T-helper 1 cell treated with Interleukin-12 subunit alpha and Interleukin-12 subunit beta and Interleukin-4 antibody, amounts not matched to agents 30 ng/mL and 1 ng/mL, for 36 hours (primary cell): ENCODE data around the gene RAB5IF. TPM values are rescaled to one million over a fixed set of nuclear protein-coding genes. Genes with fewer than 3 reads are reported as not detected.

Source experiments
- intact Hi-C: fragments of 100-400 bp; cut with micrococcal nuclease; formaldehyde crosslinking; loops from one replicate; pipeline ENCODE4 v1.15.1; 2024
- total RNA-seq: library from RNA; stranded (reverse); gene quantifications from 2 replicates; pipeline ENCODE4 v1.2.3, GENCODE V29; 2022

Gene RAB5IF
- total RNA-seq, 1 donor from 2014 or later = 110 TPM

DNA sequence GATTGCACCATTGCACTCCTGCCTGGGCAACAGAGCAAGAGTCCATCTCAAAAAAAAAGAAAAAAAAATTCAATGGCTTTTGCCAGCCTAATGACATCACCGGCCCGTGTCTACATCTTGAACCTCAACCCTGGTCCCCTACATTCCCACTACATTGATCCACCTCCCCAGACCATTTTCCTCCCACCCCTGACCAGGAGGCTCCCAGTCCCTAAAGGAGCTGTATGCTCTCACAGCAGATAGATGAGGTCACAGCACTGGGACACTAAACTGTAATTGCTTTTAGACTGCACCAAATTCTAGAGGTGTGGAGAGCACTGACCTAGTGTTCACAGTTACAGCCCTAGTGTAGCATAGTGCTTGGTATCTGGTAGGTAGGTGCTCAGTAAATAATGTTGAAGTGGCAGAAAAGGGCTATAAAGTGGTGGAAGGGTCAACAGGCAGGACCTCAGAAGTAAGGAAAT, 21.5 kb upstream of the RAB5IF start:
- intact Hi-C loops = no loop called here

DNA sequence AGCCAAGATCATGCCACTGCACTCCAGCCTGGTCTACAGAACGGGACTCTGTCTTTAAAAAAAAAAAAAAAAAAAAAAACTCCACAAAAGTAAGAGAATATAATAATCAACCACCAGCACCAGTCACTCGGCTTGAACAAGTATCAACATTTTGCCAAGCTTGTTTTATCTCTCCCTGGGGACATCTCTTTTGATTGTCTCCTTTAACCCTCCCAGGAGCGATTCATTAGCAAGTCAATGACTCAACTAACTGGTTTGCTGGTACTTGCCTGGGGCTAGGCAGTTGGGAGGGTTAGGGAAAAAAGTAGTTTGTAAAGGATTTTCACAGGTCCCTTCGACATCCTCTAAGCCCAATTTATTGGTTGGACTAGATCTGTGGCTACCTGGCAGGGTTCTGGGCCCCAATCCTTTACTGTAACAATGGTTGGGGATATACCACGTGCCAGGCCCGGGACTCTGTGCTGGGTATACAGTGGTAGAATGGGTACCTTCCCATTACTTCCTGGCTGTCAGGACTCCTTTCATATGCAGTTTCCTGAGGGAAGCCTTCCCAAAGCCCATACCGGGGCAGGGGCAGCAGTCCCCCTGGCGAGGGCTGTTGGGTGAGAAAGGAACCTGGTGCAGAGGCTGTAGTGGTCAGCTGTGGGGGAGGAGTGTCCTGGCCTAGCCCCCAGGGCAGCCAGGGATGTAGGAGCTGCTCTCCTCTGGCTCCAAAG, 20.0 kb upstream of the RAB5IF start:
- intact Hi-C loops = no loop called here

DNA sequence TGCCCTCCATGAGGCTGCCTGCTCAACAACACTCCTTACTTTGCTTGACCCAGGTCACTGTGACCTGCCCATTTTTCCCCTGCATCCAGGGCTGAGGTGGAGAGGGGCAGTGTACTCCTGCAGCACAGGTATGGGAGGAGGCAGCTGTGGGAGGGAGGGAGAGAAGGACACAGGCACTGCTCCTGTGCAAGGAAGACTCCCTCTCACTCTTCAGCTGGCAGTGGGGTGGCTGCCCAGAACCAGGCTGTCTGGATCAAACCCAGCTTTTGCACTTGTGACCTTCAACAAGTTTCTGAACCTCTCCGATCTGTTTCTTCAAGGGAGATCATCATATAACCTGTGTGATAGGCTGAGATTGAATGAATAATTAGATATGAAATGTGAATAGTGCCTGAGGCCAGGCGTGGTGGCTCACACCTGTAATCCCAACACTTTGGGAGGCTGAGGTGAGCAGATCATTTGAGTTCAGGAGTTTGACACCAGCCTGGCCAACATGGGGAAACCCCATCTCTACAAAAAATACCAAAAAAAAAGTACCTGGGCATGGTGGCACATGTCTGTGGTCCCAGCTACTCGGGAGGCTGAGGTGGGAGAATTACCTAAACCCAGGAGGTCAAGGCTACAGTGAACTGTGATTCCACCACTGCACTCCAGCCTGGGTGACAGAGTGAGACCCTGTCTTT, 18.1 kb upstream of the RAB5IF start:
- intact Hi-C loops = no loop called here

DNA sequence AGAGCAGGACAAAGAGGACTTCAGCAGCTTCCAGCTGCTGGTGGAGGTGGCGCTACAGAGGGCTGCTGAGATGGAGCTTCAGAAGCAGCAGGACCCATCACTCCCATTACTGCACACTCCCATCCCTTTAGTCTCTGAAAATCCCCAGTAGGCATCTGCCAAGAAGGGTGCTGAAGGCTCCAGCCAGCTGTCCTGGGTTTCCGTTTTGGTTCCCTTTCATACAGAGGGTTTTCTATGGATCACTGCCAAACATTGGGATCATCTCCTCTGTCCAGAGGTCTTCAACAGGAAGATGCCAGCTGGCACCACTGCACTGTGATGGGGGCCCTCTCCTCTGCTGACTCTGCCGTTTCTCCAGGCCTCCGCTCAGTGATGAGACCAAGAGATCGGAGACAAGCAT, 14.3 kb upstream of the RAB5IF start:
- intact Hi-C loops = no loop called here

DNA sequence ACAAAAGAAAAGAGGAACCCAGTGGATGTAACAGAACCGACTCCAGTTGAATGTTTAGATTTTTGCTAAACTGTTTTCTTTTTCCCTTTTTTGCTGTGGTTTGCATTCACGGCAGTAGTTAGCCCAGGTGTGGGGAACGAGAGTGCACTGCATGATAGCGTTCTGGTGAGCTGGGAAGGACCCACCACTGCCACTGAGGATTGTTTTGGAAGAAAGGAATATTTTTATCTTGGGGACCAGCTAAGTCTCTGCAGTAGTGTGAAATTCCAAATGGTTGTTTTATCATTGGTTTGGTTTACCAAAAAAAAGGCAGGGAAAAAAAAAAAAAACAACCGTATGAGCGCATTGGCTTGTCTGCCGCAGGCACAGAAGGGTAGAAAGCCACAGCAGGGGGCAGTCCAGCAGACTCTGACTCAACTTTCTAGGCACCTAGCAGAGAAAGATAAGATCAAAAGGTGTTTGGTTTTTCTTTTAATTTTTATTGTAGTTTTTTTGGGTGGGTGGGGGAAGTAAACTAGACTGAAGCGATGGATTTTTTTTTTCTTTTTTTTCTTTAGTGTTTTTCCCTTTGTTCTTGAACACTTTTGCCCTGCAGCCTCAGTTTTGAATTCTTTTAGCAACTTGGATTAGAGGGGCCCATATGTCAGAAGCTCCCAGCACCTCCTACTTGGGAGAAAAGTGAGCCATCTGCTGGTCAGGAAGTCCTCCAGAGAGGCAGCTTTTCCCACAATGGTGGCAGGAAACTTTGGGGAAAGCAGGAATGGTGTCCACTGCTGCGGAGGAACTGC, 13.5 kb upstream of the RAB5IF start:
- intact Hi-C loops = no loop called here

DNA sequence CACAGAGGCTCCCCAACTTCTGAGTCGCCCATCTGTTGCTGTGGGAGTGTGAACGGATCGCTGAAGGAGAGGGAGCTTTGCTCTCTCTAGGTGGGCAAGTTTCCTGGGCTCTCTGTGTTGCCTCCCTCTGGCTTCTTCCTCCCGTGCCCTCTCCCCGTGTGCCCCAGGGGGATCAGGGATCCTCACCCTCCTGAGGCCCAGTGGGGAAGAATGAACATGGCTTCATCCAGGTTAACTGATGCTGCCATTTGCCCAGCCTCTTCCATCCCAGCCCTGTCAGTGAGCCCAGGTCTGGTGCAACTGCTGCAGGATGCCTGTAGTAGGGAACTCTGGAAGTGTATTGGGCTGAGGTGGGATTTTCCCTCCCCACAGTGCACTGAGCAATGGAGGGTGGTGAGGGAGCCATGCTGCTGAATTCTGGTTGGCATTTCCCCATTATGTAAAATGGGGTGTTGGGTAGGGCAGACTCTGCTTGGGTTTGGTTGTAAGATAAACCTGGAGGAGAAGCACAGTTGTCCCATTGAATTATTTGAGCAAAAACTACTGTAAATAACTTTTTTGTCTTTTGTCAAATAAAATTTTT, 12.1 kb upstream of the RAB5IF start:
- intact Hi-C loops = no loop called here

DNA sequence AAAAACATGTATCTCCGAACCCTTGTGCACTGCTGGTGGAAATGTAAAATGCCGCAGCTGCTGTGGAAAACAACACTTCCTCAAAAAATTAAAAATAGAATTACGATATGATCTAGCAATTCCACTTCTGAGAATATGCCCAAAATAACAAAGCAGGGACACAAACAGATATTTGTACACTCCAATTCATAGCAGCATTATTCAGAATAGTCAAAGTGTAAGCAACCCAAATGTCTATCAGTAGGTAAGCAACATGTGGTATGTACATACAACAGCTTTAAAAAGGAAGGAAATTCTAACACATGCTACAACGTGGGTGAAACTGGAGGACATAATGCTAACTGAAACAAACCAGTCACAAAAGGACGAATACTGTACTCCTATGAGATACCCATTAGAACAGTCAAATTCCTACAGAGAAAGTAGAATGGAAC, 5.7 kb upstream of the RAB5IF start:
- intact Hi-C loops = no loop called here

DNA sequence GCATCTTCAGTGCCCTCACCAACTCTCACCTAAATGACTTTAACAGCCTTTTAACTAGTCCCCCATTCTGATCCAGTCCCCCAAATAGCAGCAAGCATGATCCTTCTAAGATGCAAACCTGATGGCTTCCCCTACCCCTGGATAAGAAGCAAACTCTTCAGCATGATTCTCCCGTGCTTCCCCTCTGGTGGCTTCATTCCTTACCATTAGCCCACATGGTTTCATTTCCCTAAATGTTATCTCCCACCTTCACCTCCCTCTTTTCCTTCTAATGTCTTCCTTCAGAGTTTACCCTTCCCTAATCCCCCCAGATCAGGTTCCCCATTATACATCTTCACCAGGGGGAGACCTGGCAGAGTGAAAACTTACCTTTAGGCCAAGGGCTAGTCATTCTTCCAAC, 4.0 kb upstream of the RAB5IF start:
- intact Hi-C loops = no loop called here

DNA sequence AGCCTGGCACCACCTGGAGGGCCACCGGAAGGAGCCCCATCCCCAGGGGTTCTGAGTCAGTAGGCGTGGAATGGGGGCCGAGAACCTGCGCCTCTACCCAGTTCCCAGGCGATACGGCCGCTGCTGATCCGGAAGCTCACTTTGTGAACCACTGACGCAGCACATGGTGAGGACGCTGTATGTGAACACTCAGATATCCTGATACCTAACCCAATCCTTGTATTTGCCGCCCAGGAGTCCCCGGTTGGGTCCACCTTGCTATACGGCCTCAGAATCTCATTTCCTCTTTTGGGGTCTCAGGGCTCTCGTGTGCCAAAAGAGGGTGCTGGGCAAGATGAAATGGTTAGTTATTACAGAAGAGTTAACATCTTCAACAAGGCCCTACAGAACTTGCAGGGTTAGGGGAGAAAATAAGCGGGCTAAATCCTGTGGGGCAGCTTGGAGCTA, 604 bp upstream of the RAB5IF start:
- intact Hi-C loops = loop anchor here (1.0 to 5.0 kb wide), 9 partner anchors 10 to 988 kb away; partner anchors contain the start of genes DSN1, NDRG3, SPAG4 and TGIF2

DNA sequence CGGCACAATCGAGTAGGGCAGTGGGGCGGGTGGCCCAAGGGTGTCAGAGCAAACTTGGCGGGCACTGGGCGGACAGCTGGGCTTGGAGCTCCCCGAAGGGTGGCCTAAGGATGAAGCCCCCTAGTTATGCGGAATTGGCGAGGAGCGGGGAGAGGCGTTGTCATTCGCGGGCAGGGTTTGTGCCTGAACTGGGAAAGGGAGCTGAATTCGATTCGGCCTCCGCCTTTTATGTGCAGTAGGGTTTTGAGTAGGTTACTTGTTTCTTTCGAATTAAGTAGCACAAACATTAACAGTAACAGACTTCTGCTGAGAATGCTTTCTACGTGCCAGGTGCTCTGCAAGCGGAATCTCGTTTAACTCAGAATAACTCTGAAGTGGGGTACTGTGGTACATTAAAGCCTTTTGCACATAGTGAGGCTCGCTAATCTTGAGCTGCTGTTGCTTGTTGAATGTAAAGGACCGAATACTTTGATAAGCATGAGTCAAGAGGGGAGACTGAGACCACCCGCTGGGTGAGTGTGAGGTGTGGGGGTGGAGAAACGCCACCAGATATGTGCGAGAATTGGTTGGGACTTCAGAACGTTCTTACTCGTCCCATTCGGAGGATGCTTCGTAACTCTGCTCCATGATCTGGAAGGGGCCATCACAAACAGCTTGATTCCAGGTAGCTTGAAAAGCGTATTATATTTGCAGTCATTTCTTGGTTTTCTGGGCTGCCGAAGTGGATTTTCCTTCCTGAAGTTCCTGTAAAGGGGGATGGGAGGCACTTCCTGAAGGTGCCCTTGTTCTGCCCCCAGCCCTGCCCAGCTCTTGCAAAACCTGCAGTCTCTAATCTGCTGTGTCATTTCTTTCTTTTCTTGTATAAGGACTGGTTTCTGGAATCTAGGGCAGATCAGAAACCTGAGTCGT, 833 bp downstream of the RAB5IF start:
- intact Hi-C loops = loop anchor here (2.0 to 5.0 kb wide), 2 partner anchors 228 to 989 kb away; partner anchors contain the start of gene SPAG4

DNA sequence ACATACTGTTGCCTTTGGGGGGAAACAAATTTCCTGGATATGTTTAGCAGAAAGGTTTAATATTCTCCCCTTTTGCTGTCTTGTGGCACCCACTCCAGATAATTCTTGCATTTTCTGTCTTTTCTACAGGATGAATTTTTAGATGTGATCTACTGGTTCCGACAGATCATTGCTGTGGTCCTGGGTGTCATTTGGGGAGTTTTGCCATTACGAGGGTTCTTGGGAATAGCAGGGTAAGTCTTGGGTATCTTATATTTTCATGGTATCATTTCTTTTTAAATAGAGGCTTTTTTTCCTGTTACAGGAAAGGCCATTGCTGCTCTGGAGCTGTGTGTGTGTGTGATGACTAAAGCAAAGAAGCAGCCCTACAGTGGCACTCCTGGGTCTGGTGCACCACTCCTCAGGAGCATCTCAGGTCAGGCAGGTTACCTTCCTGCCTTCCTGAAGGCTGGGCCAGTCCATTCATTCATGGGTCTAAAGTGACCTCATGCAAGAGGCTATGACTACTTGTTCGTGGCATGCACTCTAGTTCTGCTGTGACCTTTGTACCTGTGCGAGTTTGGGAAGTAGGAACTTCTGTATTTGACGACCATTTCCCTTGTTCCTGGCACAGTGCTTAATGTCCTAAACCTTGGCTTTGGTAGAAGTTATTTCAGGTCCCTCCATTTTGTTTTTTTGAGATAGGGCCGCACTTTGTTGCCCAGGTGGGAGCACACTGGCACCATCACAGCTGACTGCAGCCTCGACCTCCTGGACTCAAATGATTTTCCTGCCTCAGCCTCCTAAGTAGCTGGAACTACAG, 2.2 kb downstream of the RAB5IF start:
- intact Hi-C loops = loop anchor here (2.0 to 5.0 kb wide), 2 partner anchors 227 to 990 kb away; partner anchors contain the start of gene SPAG4

DNA sequence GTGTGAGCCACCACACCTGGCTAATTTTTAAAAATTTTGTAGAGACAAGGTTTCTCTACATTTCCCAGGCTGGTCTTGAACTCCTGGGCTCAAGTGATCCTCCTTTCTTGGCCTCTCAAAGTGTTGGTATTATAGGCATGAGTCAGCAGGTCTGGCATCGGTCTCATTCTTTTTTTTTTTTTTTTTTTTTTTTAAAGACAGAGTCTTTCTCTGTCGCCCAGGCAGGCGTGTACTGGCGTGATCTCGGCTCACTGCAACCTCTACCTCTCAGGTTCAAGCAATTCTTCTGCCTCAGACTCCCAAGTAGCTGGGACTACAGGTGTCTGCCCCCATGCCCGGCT, 2.8 kb downstream of the RAB5IF start:
- intact Hi-C loops = loop anchor here (5.0 kb wide), 1 partner anchor 991 kb away; the partner anchor contains the start of gene SPAG4

DNA sequence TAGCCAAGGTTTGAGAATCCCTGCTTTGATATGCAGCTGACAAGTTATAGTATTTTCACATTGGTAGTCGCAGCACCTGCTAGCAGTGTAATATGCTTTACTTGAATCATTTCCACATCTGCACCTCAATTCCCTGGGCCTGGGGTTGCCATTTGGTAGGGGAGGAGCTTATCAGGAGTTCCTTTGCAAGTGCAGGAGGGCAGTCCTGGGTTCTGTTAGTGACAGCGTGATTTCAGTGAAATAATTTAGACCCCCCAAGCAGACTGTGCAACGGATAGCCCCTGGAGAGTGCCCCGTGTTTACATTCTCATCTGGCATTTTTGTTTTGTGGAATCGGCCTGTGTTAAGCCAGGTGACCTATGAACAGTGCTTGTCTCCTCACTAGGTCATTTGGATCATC, 6.0 kb downstream of the RAB5IF start:
- intact Hi-C loops = loop anchor here (1.0 to 2.0 kb wide), 4 partner anchors 33 to 276 kb away; no protein-coding TSS in a partner anchor

DNA sequence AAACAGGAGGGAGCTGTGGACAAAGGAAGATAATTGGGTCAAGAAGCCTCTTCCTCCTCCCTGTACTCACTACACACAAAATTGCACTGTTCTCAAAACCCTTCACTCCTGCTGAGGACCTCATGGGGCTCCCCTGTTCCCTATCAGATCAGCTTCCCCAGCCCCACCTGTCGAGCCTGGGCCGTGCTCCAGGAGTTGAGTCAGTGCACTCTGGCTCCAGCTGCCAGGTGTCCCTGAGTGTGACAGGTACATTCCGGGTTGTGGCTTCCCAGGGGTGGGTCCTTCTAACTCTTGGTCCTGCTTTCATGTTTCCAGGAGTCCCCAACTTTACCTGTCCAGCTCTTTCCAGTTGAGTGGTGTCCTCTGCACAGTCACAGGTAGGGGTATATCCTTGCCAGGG, 8.4 kb downstream of the RAB5IF start:
- intact Hi-C loops = loop anchor here (2.0 kb wide), 1 partner anchor 31 kb away; no protein-coding TSS in a partner anchor

DNA sequence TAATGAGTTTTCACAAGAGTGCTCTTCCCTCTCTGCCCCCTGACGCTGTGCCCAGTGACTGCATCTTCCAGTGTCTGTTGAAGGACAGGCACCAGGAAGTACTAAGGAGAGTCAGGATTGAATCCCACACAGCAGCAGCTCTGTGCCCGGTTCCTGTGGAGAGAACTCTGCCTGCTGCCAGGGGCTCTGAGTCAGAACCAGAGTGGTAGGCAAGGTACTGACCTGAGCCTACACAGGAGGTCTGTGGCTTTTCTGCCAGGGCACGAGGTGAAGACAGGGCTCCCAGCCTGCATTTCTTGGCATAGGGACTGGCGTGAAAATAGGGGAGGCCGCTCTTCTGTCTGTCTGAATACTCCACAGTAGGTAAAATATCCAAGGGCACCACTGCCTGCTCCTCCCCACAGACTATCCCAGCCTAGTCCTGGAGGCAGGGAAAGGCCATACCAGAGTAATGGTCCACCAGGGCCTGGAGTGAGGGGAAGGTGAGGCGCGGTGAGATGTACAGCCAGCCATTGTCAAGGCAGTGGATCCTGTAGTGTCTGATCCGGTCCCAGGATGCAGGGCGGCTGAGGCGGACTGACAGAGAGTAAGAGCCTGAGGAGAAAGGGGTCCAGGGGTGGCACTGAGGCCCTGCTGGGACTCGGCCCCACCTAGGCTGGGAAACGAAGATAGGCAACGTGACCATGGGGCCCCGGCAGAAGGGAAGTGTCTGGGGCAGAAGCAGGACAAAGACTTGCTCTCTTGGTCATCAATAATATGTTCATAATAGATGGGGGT, 9.4 kb downstream of the RAB5IF start:
- intact Hi-C loops = no loop called here

DNA sequence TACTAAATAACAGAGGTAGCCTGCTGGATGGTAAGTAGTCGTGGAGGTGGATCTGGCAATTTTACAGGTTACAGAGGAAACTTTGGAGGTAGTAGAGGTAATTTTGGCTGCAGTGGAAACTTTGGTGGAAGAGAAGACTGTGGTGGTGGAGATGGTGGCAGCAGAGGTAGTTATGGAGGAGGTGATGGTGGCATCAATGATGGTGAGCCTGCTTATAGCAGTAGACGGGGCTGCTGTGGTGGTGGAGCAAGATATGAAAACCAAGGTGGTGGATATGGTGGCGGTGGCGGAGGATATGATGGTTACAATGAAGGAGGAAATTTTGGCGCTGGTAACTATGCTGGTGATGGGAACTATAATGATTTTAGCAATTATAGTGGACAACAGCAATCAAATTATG, 15.3 kb downstream of the RAB5IF start:
- intact Hi-C loops = no loop called here

DNA sequence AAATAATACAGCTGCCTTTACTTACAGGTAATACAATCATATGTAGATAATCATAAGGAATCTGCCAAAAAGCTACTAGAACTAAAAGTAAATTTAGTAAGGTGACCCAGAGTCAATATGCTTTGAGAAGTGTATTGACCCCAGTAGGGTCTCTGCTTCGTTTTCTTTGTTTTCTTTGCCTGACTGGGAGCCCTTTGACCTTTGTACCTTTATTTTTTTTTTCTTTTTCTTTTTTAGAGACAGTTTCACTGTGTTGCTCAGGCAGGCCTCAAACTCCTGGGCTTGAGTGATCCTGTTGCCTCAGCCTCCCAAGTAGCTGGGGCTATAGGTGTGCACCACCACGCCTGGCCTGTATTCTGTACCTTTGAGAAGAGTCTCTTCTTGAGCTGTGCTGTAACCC, 17.9 kb downstream of the RAB5IF start:
- intact Hi-C loops = no loop called here

DNA sequence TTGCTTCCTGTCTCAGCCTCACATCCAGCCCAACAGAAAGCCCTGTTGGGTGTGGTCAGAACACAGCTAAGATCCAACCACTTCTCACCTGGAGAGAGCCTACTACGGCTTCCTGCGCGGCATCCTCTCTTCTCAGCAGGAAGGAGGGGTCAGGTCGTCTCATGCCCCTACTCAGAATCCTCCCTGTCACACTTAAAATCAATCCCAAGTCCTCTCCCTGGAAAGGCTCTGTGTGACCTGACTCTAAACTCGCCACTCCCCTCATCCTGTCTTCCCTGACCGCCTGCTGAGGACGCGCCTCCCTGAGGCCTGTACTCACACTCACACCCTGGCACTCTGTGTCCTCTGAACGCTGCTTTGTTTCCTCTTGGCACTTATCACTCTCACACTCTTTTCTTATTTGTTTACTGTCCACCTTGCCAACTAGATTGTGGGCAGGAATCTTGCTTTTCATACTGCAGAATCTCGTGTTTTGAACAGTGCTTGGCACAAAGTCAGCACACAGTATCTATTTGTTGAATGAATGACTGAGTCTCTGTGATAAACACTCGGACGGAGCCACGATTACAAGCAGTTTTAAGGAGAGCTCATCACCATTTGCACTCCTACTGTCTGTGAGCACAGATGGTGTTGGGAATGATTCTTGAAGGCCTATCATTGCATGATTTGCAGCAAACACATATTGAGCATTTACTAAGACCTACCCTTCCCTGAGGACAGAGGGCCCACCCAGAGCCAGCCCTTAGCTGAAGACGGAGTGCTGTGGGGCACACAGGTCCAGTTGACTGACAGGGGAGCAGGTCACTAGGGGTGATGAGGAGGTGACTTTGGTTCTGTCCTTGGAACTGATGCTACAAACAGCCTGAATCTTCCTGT, 18.7 kb downstream of the RAB5IF start:
- intact Hi-C loops = no loop called here
